Endothelial cell of umbilical vein (primary cell): ENCODE results near the gene OTX2. TPM values are rescaled to one million over a fixed set of nuclear protein-coding genes. Genes with fewer than 3 reads are reported as not detected.

Experiments used
- BruUV-seq: library from RNA; stranded (reverse); fragments of 400-500 nt; replicated peaks from 2 replicates; lab custom pipeline; 2021; lab: Mats Ljungman, UMichigan
- CTCF ChIA-PET: fragments of 300-600, 350-600 bp; sonication (Branson Sonifier 250); formaldehyde crosslinking; loops from one replicate; lab custom pipeline; 2021; ENCODE audit warnings: antibody characterized with exemption, inconsistent platforms; lab: Charles Lee
- POLR2A ChIA-PET: fragments of 300-600, 350-600 bp; sonication (Branson Sonifier 250); formaldehyde crosslinking; loops from one replicate; lab custom pipeline; 2021; ENCODE audit warnings: antibody characterized with exemption, inconsistent platforms; lab: Charles Lee
- DNase-seq: peaks from one replicate; pipeline ENCODE4 v3.0.0-alpha.2; 2011; ENCODE audit warnings: low read depth, low spot score
- FAIRE-seq: peaks from 2 replicates; lab custom pipeline; 2011; peaks lifted over from hg19 to GRCh38; lab: Jason Lieb, UNC
- H2AFZ ChIP-seq: 2 replicates; pipeline ENCODE4 v1.6.0; 2012; ENCODE audit warnings: low read depth, low read length, control low read depth, inconsistent platforms
- H3K27ac ChIP-seq: 2 replicates; pipeline ENCODE4 v1.5.1; 2011; ENCODE audit warnings: low read depth, mild to moderate bottlenecking, control low read depth, low read length, moderate library complexity; ENCODE audit not compliant: insufficient read depth
- H3K27me3 ChIP-seq, 2 experiments: 2 replicates each; pipeline versions ENCODE4 v1.6.0 to v1.6.1; 2011; ENCODE audit warnings: low read length in 2 of 2, mixed read lengths in 1 of 2; ENCODE audit not compliant: control insufficient read depth in 2 of 2, insufficient read depth in 2 of 2
- H3K36me3 ChIP-seq, 2 experiments: 2 replicates in 1 of 2; 3 replicates in 1 of 2; pipeline ENCODE4 v1.5.1; 2011; ENCODE audit warnings: low read length in 2 of 2, mild to moderate bottlenecking in 1 of 2, moderate library complexity in 1 of 2; ENCODE audit not compliant: control insufficient read depth in 2 of 2, insufficient read depth in 2 of 2; ENCODE audit errors: extremely low read depth in 1 of 2
- H3K4me1 ChIP-seq: 3 replicates; pipeline ENCODE4 v1.5.1; 2011; ENCODE audit warnings: mild to moderate bottlenecking, low read length; ENCODE audit not compliant: control insufficient read depth, insufficient read depth; ENCODE audit errors: extremely low read depth
- H3K4me2 ChIP-seq: 2 replicates; pipeline ENCODE4 v1.6.1; 2011; ENCODE audit warnings: low read length, control low read depth, mixed read lengths; ENCODE audit not compliant: insufficient read depth
- H3K4me3 ChIP-seq, 3 experiments: fragments of 200-600 bp in 1 of 3; sonication (generic), shearing (Covaris generic) in 1 of 3; replicated peaks in 1 of 3; 2 replicates each; pipeline ENCODE4 v1.5.1; 2011 to 2016; ENCODE audit warnings: control low read depth in 3 of 3, low read length in 3 of 3, mild to moderate bottlenecking in 2 of 3, inconsistent platforms in 1 of 3, low read depth in 1 of 3, moderate library complexity in 1 of 3; ENCODE audit not compliant: insufficient read depth in 1 of 3
- H3K79me2 ChIP-seq: 2 replicates; pipeline ENCODE4 v1.6.0; 2012; ENCODE audit warnings: low read length, inconsistent platforms; ENCODE audit not compliant: control insufficient read depth, insufficient read depth
- H3K9ac ChIP-seq: replicated peaks from 2 replicates; pipeline ENCODE3; 2011; ENCODE audit warnings: low read length, control low read depth; ENCODE audit not compliant: insufficient read depth; ENCODE audit errors: extremely low read depth
- H3K9me1 ChIP-seq: replicated peaks from 3 replicates; pipeline ENCODE4 v1.6.0; 2011; ENCODE audit warnings: mild to moderate bottlenecking, low read length; ENCODE audit not compliant: control insufficient read depth, insufficient read depth; ENCODE audit errors: extremely low read depth
- H3K9me3 ChIP-seq: replicated peaks from 2 replicates; pipeline ENCODE4 v1.5.1; 2012; ENCODE audit warnings: low read length, inconsistent platforms; ENCODE audit not compliant: control insufficient read depth, insufficient read depth
- H4K20me1 ChIP-seq: replicated peaks from 2 replicates; pipeline ENCODE3; 2011; ENCODE audit warnings: mild to moderate bottlenecking, low read length; ENCODE audit not compliant: control insufficient read depth, insufficient read depth; ENCODE audit errors: extremely low read depth
- CTCF ChIP-seq, 2 donors: IDR thresholded peaks; 1 replicate in 1 of 2; 2 replicates in 1 of 2; pipeline ENCODE4 v1.5.1; 2011; ENCODE audit warnings: low read length in 2 of 2, mild to moderate bottlenecking in 2 of 2, moderate library complexity in 2 of 2, control low read depth in 1 of 2, inconsistent platforms in 1 of 2, low read depth in 1 of 2; ENCODE audit not compliant: insufficient read depth in 1 of 2; ENCODE audit errors: extremely low read depth in 1 of 2
- EZH2 ChIP-seq: IDR thresholded peaks from 2 replicates; pipeline ENCODE4 v1.6.1; 2012; ENCODE audit warnings: borderline replicate concordance, low read depth, mild to moderate bottlenecking, moderate library complexity, low read length, inconsistent platforms; ENCODE audit not compliant: severe bottlenecking
- FOS ChIP-seq: IDR thresholded peaks from 2 replicates; pipeline ENCODE4 v1.6.1; 2011; ENCODE audit warnings: mild to moderate bottlenecking, low read length, moderate library complexity, borderline replicate concordance; ENCODE audit not compliant: insufficient read depth
- GATA2 ChIP-seq: IDR thresholded peaks from 2 replicates; pipeline ENCODE4 v1.7.0; 2011; ENCODE audit warnings: low read depth, mild to moderate bottlenecking, moderate library complexity, mixed read lengths, low read length; ENCODE audit not compliant: insufficient read length, insufficient read depth
- JUN ChIP-seq: IDR thresholded peaks from 2 replicates; pipeline ENCODE4 v1.6.1; 2011; ENCODE audit warnings: borderline replicate concordance, low read depth; ENCODE audit not compliant: insufficient read length, insufficient read depth
- MYC ChIP-seq: IDR thresholded peaks from one replicate; pipeline ENCODE4 v1.6.1; 2011; ENCODE audit warnings: mild to moderate bottlenecking, low read depth, low read length
- POLR2A ChIP-seq: IDR thresholded peaks from 2 replicates; pipeline ENCODE4 v1.6.1; 2012; ENCODE audit warnings: low read depth, mild to moderate bottlenecking, control low read depth, low read length
- POLR2AphosphoS5 ChIP-seq: IDR thresholded peaks from 2 replicates; pipeline ENCODE4 v1.6.1; 2012; ENCODE audit warnings: low read depth, mild to moderate bottlenecking, control low read depth, low read length, moderate library complexity; ENCODE audit not compliant: insufficient read depth
- dilution Hi-C: fragments of 300-500 bp; cut with MboI; formaldehyde crosslinking; loops from one replicate; pipeline ENCODE4 v1.15.0; 2019; ENCODE audit warnings: low sequenced_read_pairs; ENCODE audit not compliant: extremely low pct_ligation_motif_present
- intact Hi-C: fragments of 100-400 bp; cut with micrococcal nuclease; formaldehyde crosslinking; loops from one replicate; pipeline ENCODE4 v1.10.0; 2022
- polyA plus RNA-seq, 4 experiments: library from polyadenylated mRNA; depleted of rRNA in 3 of 4; stranded (reverse) in 3 of 4; unstranded in 1 of 4; fragments of >200 nt; gene quantifications; 2 replicates each; pipeline versions ENCODE4 v1.2.1 to v1.2.3, GENCODE V29; 2011 to 2012; ENCODE audit warnings: missing spikeins in 1 of 4
- total RNA-seq: library from RNA; stranded (reverse); gene quantifications from 2 replicates; pipeline ENCODE4 v1.2.3, GENCODE V29; 2021
- TF ChIP-seq, protein P1 (sequence below): IDR thresholded peaks from 2 replicates; pipeline ENCODE4 v1.6.1; 2011; ENCODE audit not compliant: insufficient read depth, insufficient read length

Gene OTX2
- total and polyA plus RNA-seq, 2 donors (not counting 3 experiments of a cell fraction or from before 2014, with no cell fraction given) = not detected

DNA sequence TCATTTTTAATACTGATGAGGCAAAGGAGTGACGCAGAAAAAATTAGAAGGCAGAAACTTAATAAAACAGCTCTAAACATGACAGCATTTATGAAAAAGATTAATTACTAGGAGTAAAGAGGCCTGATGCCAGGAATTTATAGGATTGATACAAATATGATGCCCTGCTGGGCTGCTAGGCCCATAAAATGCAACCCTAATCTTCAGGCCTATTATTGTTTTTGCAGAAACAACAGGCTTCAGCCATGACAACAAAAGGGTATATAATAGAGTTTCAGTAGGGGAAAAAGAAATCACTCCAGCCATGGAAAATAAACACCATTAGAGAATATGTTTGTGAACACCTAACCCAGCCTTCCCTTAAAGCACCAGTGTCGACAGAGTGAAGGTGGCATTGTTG is 50.6 kb downstream of the OTX2 start:
- POLR2A ChIA-PET = no interaction called here
- Histone ChIP-seq H3K4me3 (no peak overlapping the region), H3K9ac (no peak overlapping the region), H3K4me1 (no peaks in the 10 kb centered on the region), H3K9me1 (no peaks in the 10 kb centered on the region), H3K9me3 (no peaks in the 10 kb centered on the region), H4K20me1 (no peaks in the 10 kb centered on the region), H2AFZ (no peak overlapping the region), H3K27ac (no peak overlapping the region), H3K27me3 (no peaks in the 10 kb centered on the region), H3K4me2 (no peak overlapping the region), H3K36me3 (no peaks in the 10 kb centered on the region), H3K79me2 (no peaks in the 10 kb centered on the region)
- no TSS peak for BruUV-seq
- FAIRE-seq (no peak), DNase-seq (no peak)
- CTCF ChIA-PET = no interaction called here
- TF ChIP-seq FOS (no peak), JUN (no peak), CTCF (IDR thresholded peaks at IDR 0.05; ENCODE audit: extremely low read depth in 1 of 2, insufficient read depth in 1 of 2, low read depth in 1 of 2, low read length in 2 of 2) (no peak), POLR2AphosphoS5 (no peak)
- TF ChIP-seq, protein P1, sequence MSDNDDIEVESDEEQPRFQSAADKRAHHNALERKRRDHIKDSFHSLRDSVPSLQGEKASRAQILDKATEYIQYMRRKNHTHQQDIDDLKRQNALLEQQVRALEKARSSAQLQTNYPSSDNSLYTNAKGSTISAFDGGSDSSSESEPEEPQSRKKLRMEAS = no peak
- dilution Hi-C loops (no loop called here), intact Hi-C loops (no loop called here)

GRCh38 chr14:56759094-56759493 is 51.2 kb downstream of the OTX2 start:
- Histone ChIP-seq H3K9me3 (no peaks in the 10 kb centered on the region), H4K20me1 (no peaks in the 10 kb centered on the region), H3K4me2 (no peak overlapping the region), H3K4me1 (no peaks in the 10 kb centered on the region), H3K9me1 (no peaks in the 10 kb centered on the region), H3K36me3 (no peaks in the 10 kb centered on the region), H3K79me2 (no peaks in the 10 kb centered on the region), H3K27me3 (no peaks in the 10 kb centered on the region), H3K27ac (no peak overlapping the region), H3K9ac (no peak overlapping the region), H2AFZ (no peak overlapping the region), H3K4me3 (no peak overlapping the region)
- DNase-seq (no peak), FAIRE-seq (no peak)
- intact Hi-C loops (no loop called here), dilution Hi-C loops (no loop called here)
- no TSS peak for BruUV-seq
- TF ChIP-seq GATA2 (no peak), POLR2A (no peak), JUN (no peak), EZH2 (no peak), FOS (no peak), MYC (no peak), POLR2AphosphoS5 (no peak), CTCF (IDR thresholded peaks at IDR 0.05; ENCODE audit: extremely low read depth in 1 of 2, insufficient read depth in 1 of 2, low read depth in 1 of 2, low read length in 2 of 2) (no peak)
- TF ChIP-seq, protein P1 = no peak
- ChIA-PET CTCF (no interaction called here), POLR2A (no interaction called here)
